Mucosa of rectum (tissue), 2 donors: ENCODE measurements around the gene XRN2.
"Not testable (repeated sequence)": the region's sequence is repeated elsewhere in the genome, so short reads cannot be mapped to it uniquely, and the experiment has no call there.

Source experiments
- H3K27ac ChIP-seq, 2 donors: one replicate each; pipeline ENCODE4 v1.7.0; 2013; ENCODE audit warnings: inconsistent platforms in 2 of 2, low read depth in 2 of 2, low read length in 2 of 2
- H3K27me3 ChIP-seq, 2 donors: one replicate each; pipeline ENCODE4 v1.7.0; 2013; ENCODE audit warnings: low read length in 2 of 2; ENCODE audit not compliant: control insufficient read depth in 2 of 2, insufficient read depth in 2 of 2
- H3K36me3 ChIP-seq, 2 donors: one replicate each; pipeline ENCODE4 v1.7.0; 2013; ENCODE audit warnings: low read length in 2 of 2; ENCODE audit not compliant: control insufficient read depth in 2 of 2, insufficient read depth in 2 of 2
- H3K4me1 ChIP-seq, 2 donors: one replicate each; pipeline ENCODE4 v1.7.0; 2013; ENCODE audit warnings: low read length in 2 of 2, mild to moderate bottlenecking in 1 of 2; ENCODE audit not compliant: control insufficient read depth in 2 of 2, insufficient read depth in 2 of 2
- H3K4me3 ChIP-seq, 2 donors: one replicate each; pipeline ENCODE4 v1.7.0; 2013; ENCODE audit warnings: low read length in 2 of 2
- H3K9ac ChIP-seq, 2 donors: one replicate each; pipeline ENCODE4 v1.7.0; 2013; ENCODE audit warnings: low read length in 2 of 2, low read depth in 1 of 2, mild to moderate bottlenecking in 1 of 2
- H3K9me3 ChIP-seq, 2 donors: one replicate each; pipeline ENCODE4 v1.7.0; 2013; ENCODE audit warnings: low read length in 2 of 2; ENCODE audit not compliant: control insufficient read depth in 2 of 2
- donor health status: healthy.
- donor health status: Normal muscosa, but diverticular disease.

The XRN2 gene

DNA sequence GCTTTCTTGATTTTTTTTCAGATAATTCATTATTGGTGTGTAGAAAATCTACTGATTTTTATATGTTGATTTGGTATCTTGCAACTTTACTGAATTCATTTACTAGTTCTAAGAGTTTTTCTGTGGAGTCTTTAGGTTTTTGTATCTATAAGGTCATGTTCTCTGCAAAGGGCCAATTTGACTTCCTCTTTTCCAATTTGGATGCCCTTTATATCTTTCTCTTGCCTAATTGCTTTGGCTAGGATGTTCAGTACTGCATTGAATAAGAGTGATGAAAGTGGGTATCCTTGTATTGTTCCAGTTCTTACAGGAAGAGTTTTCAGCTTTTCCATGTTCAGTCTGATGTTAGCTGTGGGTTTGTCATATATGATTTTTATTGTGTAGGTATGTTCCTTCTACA lies 108.6 kb downstream of the XRN2 start:
- Histone ChIP-seq H3K27ac (no peak overlapping the region), H3K9me3 (peaks cover 0 to 2% of the 10 kb centered on the region in 2 donors), H3K4me3 (no peak overlapping the region), H3K4me1 (no peaks in the 10 kb centered on the region), H3K27me3 (peaks cover 3 to 4% of the 10 kb centered on the region in 2 donors), H3K9ac (no peak overlapping the region), H3K36me3 (no peaks in the 10 kb centered on the region)

DNA sequence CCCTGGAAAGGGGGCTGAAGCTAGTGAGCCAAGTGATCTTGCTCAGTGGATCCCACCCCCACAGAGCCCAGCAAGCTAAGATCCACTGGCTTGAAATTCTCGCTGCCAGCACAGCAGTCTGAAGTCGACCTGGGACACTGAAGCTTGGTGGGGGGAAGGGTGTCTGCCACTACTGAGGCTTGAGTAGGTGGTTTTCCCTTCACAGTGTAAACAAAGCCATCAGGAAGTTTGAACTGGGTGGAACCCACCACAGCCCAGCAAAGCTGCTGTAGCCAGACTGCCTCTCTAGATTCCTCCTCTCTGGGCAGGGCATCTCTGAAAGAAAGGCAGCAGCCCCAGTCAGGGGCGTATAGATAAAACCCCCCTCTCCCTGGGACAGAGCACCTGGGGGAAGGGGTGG lies 110.9 kb downstream of the XRN2 start:
- H3K27me3 ChIP-seq, H3K4me1 ChIP-seq, H3K36me3 ChIP-seq, H3K27ac ChIP-seq, H3K9me3 ChIP-seq, H3K4me3 ChIP-seq, H3K9ac ChIP-seq: not testable (repeated sequence)

DNA sequence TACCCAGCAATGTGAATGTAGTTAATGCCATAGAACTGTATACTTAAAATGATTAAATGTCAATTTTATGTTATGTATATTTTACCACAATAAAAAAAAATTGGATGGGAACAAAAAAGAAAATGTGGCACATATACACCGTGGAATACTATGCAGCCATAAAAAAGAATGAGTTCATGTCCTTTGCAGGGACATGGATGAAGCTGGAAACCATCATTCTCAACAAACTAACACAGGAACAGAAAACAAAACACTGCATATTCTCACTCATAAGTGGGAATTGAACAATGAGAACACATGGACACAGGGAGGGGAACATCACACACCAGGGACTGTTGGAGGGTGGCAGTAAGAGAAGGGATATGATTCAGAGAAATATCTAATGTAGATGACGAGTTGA lies 116.0 kb downstream of the XRN2 start:
- H3K9ac ChIP-seq, H3K36me3 ChIP-seq, H3K27me3 ChIP-seq, H3K4me3 ChIP-seq, H3K9me3 ChIP-seq, H3K27ac ChIP-seq, H3K4me1 ChIP-seq: not testable (repeated sequence)

DNA sequence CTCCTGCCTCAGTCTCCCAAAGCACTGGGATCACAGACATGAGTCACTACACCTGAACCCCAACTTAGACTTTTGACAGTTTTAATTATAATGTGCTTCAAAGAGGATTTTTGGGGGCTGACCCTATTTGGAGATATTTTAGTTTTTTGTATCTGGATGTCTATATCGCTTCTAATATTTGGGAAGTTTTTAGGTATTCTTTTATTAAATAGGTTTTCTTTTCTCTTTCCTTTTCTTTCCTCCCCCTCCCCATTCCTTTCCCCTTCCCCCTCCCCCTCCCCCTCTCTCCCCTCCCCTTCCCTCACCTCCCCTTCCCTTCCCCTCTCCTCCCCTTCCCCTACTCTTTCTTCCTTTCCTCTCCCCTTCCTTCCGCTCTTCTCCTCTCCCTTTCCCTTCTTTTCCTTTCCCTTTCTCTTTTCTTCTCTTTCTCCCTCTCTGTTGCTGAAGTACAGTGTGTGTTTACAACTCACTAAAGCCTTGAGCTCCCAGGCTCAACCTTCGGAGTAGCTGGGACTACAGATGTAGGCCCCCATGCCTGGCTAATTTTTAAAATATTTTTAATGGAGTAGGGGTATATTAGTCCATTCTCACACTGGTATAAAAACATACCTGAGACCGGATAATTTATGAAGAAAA lies 118.6 kb downstream of the XRN2 start:
- Histone ChIP-seq H3K9me3 (peaks cover 0 to 3% of the 10 kb centered on the region in 2 donors), H3K27me3 (no peaks in the 10 kb centered on the region), H3K9ac (no peak overlapping the region), H3K4me3 (no peak overlapping the region), H3K36me3 (no peaks in the 10 kb centered on the region), H3K4me1 (no peaks in the 10 kb centered on the region), H3K27ac (no peak overlapping the region)

DNA sequence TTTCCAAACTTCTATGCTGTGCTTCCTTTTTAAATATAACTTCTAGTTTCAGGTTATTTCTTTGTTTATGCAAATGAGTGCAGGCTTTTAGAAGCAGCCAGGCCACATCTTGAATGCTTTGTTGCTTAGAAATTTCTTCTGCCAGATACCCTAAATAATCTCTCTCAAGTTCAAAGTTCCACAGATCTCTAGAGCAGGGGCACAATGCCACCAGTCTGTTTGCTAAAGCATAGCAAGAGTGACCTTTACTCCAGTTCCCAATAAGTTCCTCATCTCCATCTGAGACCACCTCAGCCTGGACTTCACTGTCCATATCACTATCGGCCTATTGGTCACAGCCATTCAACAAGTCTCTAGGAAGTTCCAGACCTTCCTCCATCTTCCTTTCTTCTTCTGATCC lies 120.6 kb downstream of the XRN2 start:
- H3K9me3 ChIP-seq, H3K27ac ChIP-seq, H3K27me3 ChIP-seq, H3K4me1 ChIP-seq, H3K36me3 ChIP-seq, H3K9ac ChIP-seq, H3K4me3 ChIP-seq: not testable (repeated sequence)

DNA sequence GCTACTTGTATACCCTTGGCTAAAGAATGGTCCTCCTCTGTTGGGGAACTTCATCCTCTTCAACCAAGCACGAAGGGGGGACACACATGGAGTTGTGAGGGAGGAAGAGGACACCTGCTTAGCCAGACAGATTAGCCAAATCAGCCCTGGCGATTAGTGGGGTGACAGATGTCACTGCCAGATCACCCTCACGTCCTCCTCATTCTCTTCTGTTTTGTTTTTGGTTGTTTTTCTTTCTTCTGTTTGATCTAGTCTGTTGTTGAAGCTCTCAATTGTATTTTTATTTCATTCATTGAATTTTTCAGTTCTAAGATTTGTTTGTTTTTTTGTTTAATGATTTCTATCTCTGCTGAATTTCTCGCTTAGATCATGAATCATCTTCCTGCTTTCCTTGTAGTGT lies 121.7 kb downstream of the XRN2 start:
- H3K9ac ChIP-seq: no peak overlapping the region
- no peak overlapping the region for H3K27ac ChIP-seq
- H3K27me3 ChIP-seq: peaks cover 0 to 5% of the 10 kb centered on the region in 2 donors
- H3K36me3 ChIP-seq: no peaks in the 10 kb centered on the region
- H3K9me3 ChIP-seq: peaks cover 0 to 3% of the 10 kb centered on the region in 2 donors
- no peaks in the 10 kb centered on the region for H3K4me1 ChIP-seq
- no peak overlapping the region for H3K4me3 ChIP-seq

DNA sequence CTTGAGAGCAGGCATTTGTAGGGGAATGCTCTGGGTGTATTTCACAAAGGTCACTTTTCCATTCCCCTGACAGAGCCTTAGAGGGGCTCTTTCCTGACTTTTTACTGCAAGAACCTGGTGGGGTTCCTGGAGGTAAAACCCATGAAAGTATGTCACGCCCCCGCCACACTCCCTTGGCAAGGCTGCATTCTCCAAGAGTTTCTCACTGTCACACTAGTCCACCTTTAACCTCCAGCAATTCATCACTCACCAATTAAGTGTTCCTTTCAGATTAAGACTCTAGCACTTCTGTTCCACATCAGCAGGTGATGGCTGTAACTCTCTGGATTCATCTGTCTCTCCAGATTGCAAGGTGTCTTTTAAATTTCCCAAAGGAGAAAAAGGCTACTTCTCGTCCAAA lies 126.9 kb downstream of the XRN2 start:
- H3K27ac ChIP-seq: no peak overlapping the region
- H3K9ac ChIP-seq: no peak overlapping the region
- H3K4me1 ChIP-seq: no peaks in the 10 kb centered on the region
- H3K9me3 ChIP-seq: peaks cover 0 to 3% of the 10 kb centered on the region in 2 donors
- H3K36me3 ChIP-seq: no peaks in the 10 kb centered on the region
- no peak overlapping the region for H3K4me3 ChIP-seq
- H3K27me3 ChIP-seq: peaks cover 3 to 5% of the 10 kb centered on the region in 2 donors

DNA sequence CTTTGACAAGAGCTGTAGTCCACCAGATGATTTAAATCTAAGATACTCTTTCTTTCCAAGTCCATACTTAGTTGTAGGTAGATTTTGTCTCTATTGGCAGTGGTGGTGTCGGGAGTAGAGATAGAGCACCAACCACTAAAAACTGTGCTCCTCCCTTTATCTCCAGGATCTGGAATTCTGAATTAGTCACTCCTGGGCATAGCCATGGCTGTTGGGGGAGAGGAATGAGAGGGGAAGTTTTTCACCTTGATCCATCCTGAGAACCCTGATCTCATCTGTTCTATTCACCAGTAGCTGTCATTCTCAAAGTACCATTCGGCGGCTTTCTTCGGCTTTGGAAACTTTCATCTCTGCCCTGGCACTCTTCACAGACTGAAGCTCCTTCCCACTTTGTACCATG lies 129.8 kb downstream of the XRN2 start:
- Histone ChIP-seq H3K27me3 (peaks cover 3 to 5% of the 10 kb centered on the region in 2 donors), H3K9me3 (no peaks in the 10 kb centered on the region), H3K27ac (no peak overlapping the region), H3K4me1 (no peaks in the 10 kb centered on the region), H3K9ac (no peak overlapping the region), H3K36me3 (no peaks in the 10 kb centered on the region), H3K4me3 (no peak overlapping the region)

DNA sequence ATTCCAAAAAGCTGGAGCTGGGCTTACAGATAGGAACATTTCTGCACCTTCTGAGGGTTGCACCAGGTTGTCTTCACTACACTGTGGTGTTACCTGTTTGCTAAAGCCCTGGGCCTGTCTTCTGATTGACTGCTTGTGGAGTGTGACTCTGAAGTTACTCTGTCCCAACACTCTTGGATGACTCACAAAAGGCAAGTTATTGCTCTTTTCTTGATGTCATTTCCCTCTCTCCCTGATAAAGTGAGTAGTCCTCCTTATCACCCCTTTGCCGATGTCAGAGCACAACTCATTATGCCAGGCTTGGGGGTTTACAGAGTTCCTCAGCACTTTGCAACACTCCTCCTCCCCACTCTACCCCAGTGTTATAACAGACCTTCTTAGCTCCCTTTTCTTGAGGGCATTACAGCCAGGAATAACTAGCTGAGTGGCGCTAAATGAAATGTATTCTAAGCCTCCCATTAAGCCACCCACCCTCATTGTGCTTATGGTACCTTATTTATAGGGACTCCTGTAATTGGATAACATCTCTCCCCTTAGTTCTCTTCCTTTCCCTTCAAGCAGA lies 130.3 kb downstream of the XRN2 start:
- H3K27me3 ChIP-seq: peaks cover 3 to 5% of the 10 kb centered on the region in 2 donors
- no peaks in the 10 kb centered on the region for H3K36me3 ChIP-seq
- no peak overlapping the region for H3K9ac ChIP-seq
- no peak overlapping the region for H3K27ac ChIP-seq
- H3K4me1 ChIP-seq: no peaks in the 10 kb centered on the region
- no peaks in the 10 kb centered on the region for H3K9me3 ChIP-seq
- no peak overlapping the region for H3K4me3 ChIP-seq

DNA sequence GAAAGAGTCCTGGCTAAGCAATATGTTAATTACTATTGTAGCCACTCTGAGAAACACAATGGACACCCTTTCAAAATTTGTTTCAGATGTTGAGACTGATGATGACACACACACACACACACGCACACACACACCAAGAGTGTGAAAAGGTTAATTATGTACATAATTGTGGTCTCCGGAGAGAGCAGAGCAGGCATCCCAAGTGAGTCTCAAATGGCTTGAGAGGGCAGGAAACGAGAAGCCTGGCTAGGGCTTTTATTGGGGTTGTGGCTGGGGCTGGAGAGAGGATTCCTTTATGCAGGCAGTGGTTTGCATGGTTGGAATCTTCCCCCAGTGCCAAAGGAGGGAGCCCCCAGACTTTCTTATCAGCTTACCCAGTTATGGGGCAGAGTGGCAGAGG lies 132.4 kb downstream of the XRN2 start:
- H3K4me1 ChIP-seq: no peaks in the 10 kb centered on the region
- no peak overlapping the region for H3K27ac ChIP-seq
- H3K27me3 ChIP-seq: peaks cover 0 to 6% of the 10 kb centered on the region in 2 donors
- no peaks in the 10 kb centered on the region for H3K36me3 ChIP-seq
- H3K9ac ChIP-seq: no peak overlapping the region
- no peak overlapping the region for H3K4me3 ChIP-seq
- H3K9me3 ChIP-seq: no peaks in the 10 kb centered on the region
